ENCODE results near the gene EDC4.

Gene EDC4

GRCh38 chr16:67874372-67874771 lies 1.5 kb downstream of the EDC4 start:
- H3K4me3 ChIP-seq (ENCODE audit: low read length in 2 of 2) = peak overlapping the region; percentile 83 to 93
- H3K27me3 ChIP-seq (ENCODE audit: control insufficient read depth in 2 of 2, insufficient read depth in 2 of 2, low read length in 2 of 2) = no peaks in the 10 kb centered on the region
- H3K4me1 ChIP-seq (ENCODE audit: control insufficient read depth in 2 of 2, insufficient read depth in 2 of 2, low read length in 2 of 2) = peaks cover 18 to 22% of the 10 kb centered on the region in 2 donors
- H3K9ac ChIP-seq (ENCODE audit: low read depth in 1 of 2, low read length in 2 of 2) = peak overlapping the region in 1 of 2 donors; percentile 88
- no peaks in the 10 kb centered on the region for H3K9me3 ChIP-seq (ENCODE audit: control insufficient read depth in 2 of 2, low read length in 2 of 2)
- peak overlapping the region; percentile 75 to 80 for H3K27ac ChIP-seq (ENCODE audit: low read depth in 2 of 2, low read length in 2 of 2)
- H3K36me3 ChIP-seq (ENCODE audit: control insufficient read depth in 2 of 2, insufficient read depth in 2 of 2, low read length in 2 of 2) = peaks cover 46 to 48% of the 10 kb centered on the region in 2 donors

- Histone ChIP-seq H3K27me3 (ENCODE audit: control insufficient read depth in 2 of 2, insufficient read depth in 2 of 2, low read length in 2 of 2) (no peaks in the 10 kb centered on the region), H3K4me1 (ENCODE audit: control insufficient read depth in 2 of 2, insufficient read depth in 2 of 2, low read length in 2 of 2) (peaks cover 18 to 22% of the 10 kb centered on the region in 2 donors), H3K27ac (ENCODE audit: low read depth in 2 of 2, low read length in 2 of 2) (no peak overlapping the region), H3K4me3 (ENCODE audit: low read length in 2 of 2) (no peak overlapping the region), H3K9me3 (ENCODE audit: control insufficient read depth in 2 of 2, low read length in 2 of 2) (no peaks in the 10 kb centered on the region), H3K9ac (ENCODE audit: low read depth in 1 of 2, low read length in 2 of 2) (no peak overlapping the region), H3K36me3 (ENCODE audit: control insufficient read depth in 2 of 2, insufficient read depth in 2 of 2, low read length in 2 of 2) (peaks cover 62 to 64% of the 10 kb centered on the region in 2 donors)
Observed at GRCh38 chr16:67877064-67877463, 4.2 kb downstream of the EDC4 start.

- Histone ChIP-seq H3K9ac (ENCODE audit: low read depth in 1 of 2, low read length in 2 of 2) (no peak overlapping the region), H3K4me3 (ENCODE audit: low read length in 2 of 2) (no peak overlapping the region), H3K9me3 (ENCODE audit: control insufficient read depth in 2 of 2, low read length in 2 of 2) (no peaks in the 10 kb centered on the region), H3K27ac (ENCODE audit: low read depth in 2 of 2, low read length in 2 of 2) (no peak overlapping the region), H3K4me1 (ENCODE audit: control insufficient read depth in 2 of 2, insufficient read depth in 2 of 2, low read length in 2 of 2) (peaks cover 16 to 24% of the 10 kb centered on the region in 2 donors), H3K27me3 (ENCODE audit: control insufficient read depth in 2 of 2, insufficient read depth in 2 of 2, low read length in 2 of 2) (no peaks in the 10 kb centered on the region), H3K36me3 (ENCODE audit: control insufficient read depth in 2 of 2, insufficient read depth in 2 of 2, low read length in 2 of 2) (peaks cover 73 to 75% of the 10 kb centered on the region in 2 donors)
Observed at GRCh38 chr16:67878232-67878631, 5.4 kb downstream of the EDC4 start.

- Histone ChIP-seq H3K27ac (ENCODE audit: low read depth in 2 of 2, low read length in 2 of 2) (no peak overlapping the region), H3K9ac (ENCODE audit: low read depth in 1 of 2, low read length in 2 of 2) (no peak overlapping the region), H3K9me3 (ENCODE audit: control insufficient read depth in 2 of 2, low read length in 2 of 2) (no peaks in the 10 kb centered on the region), H3K4me1 (ENCODE audit: control insufficient read depth in 2 of 2, insufficient read depth in 2 of 2, low read length in 2 of 2) (peaks cover 14 to 20% of the 10 kb centered on the region in 2 donors), H3K36me3 (ENCODE audit: control insufficient read depth in 2 of 2, insufficient read depth in 2 of 2, low read length in 2 of 2) (peaks cover 79% of the 10 kb centered on the region in 2 donors), H3K27me3 (ENCODE audit: control insufficient read depth in 2 of 2, insufficient read depth in 2 of 2, low read length in 2 of 2) (no peaks in the 10 kb centered on the region), H3K4me3 (ENCODE audit: low read length in 2 of 2) (no peak overlapping the region)
Observed at GRCh38 chr16:67878846-67879245, 6.0 kb downstream of the EDC4 start.

GRCh38 chr16:67879462-67879861 lies 6.6 kb downstream of the EDC4 start:
- H3K9me3 ChIP-seq (ENCODE audit: control insufficient read depth in 2 of 2, low read length in 2 of 2) = no peaks in the 10 kb centered on the region
- H3K9ac ChIP-seq (ENCODE audit: low read depth in 1 of 2, low read length in 2 of 2) = no peak overlapping the region
- H3K27ac ChIP-seq (ENCODE audit: low read depth in 2 of 2, low read length in 2 of 2) = no peak overlapping the region
- peaks cover 83% of the 10 kb centered on the region in 2 donors for H3K36me3 ChIP-seq (ENCODE audit: control insufficient read depth in 2 of 2, insufficient read depth in 2 of 2, low read length in 2 of 2)
- H3K4me3 ChIP-seq (ENCODE audit: low read length in 2 of 2) = no peak overlapping the region
- no peaks in the 10 kb centered on the region for H3K27me3 ChIP-seq (ENCODE audit: control insufficient read depth in 2 of 2, insufficient read depth in 2 of 2, low read length in 2 of 2)
- peaks cover 8 to 13% of the 10 kb centered on the region in 2 donors for H3K4me1 ChIP-seq (ENCODE audit: control insufficient read depth in 2 of 2, insufficient read depth in 2 of 2, low read length in 2 of 2)

GRCh38 chr16:67879936-67880335 lies 7.1 kb downstream of the EDC4 start:
- Histone ChIP-seq H3K27ac (ENCODE audit: low read depth in 2 of 2, low read length in 2 of 2) (no peak overlapping the region), H3K9ac (ENCODE audit: low read depth in 1 of 2, low read length in 2 of 2) (no peak overlapping the region), H3K27me3 (ENCODE audit: control insufficient read depth in 2 of 2, insufficient read depth in 2 of 2, low read length in 2 of 2) (no peaks in the 10 kb centered on the region), H3K36me3 (ENCODE audit: control insufficient read depth in 2 of 2, insufficient read depth in 2 of 2, low read length in 2 of 2) (peaks cover 83 to 84% of the 10 kb centered on the region in 2 donors), H3K9me3 (ENCODE audit: control insufficient read depth in 2 of 2, low read length in 2 of 2) (no peaks in the 10 kb centered on the region), H3K4me3 (ENCODE audit: low read length in 2 of 2) (no peak overlapping the region), H3K4me1 (ENCODE audit: control insufficient read depth in 2 of 2, insufficient read depth in 2 of 2, low read length in 2 of 2) (peaks cover 7 to 9% of the 10 kb centered on the region in 2 donors)

GRCh38 chr16:67880584-67880983 lies 7.7 kb downstream of the EDC4 start:
- H3K27me3 ChIP-seq (ENCODE audit: control insufficient read depth in 2 of 2, insufficient read depth in 2 of 2, low read length in 2 of 2) = no peaks in the 10 kb centered on the region
- H3K9me3 ChIP-seq (ENCODE audit: control insufficient read depth in 2 of 2, low read length in 2 of 2) = no peaks in the 10 kb centered on the region
- H3K9ac ChIP-seq (ENCODE audit: low read depth in 1 of 2, low read length in 2 of 2) = no peak overlapping the region
- no peak overlapping the region for H3K4me3 ChIP-seq (ENCODE audit: low read length in 2 of 2)
- H3K27ac ChIP-seq (ENCODE audit: low read depth in 2 of 2, low read length in 2 of 2) = no peak overlapping the region
- peaks cover 6 to 7% of the 10 kb centered on the region in 2 donors for H3K4me1 ChIP-seq (ENCODE audit: control insufficient read depth in 2 of 2, insufficient read depth in 2 of 2, low read length in 2 of 2)
- H3K36me3 ChIP-seq (ENCODE audit: control insufficient read depth in 2 of 2, insufficient read depth in 2 of 2, low read length in 2 of 2) = peaks cover 83 to 85% of the 10 kb centered on the region in 2 donors

- no peak overlapping the region for H3K4me3 ChIP-seq (ENCODE audit: low read length in 2 of 2)
- no peak overlapping the region for H3K27ac ChIP-seq (ENCODE audit: low read depth in 2 of 2, low read length in 2 of 2)
- H3K27me3 ChIP-seq (ENCODE audit: control insufficient read depth in 2 of 2, insufficient read depth in 2 of 2, low read length in 2 of 2) = no peaks in the 10 kb centered on the region
- H3K9me3 ChIP-seq (ENCODE audit: control insufficient read depth in 2 of 2, low read length in 2 of 2) = no peaks in the 10 kb centered on the region
- H3K4me1 ChIP-seq (ENCODE audit: control insufficient read depth in 2 of 2, insufficient read depth in 2 of 2, low read length in 2 of 2) = peaks cover 6 to 7% of the 10 kb centered on the region in 2 donors
- H3K36me3 ChIP-seq (ENCODE audit: control insufficient read depth in 2 of 2, insufficient read depth in 2 of 2, low read length in 2 of 2) = peaks cover 73 to 82% of the 10 kb centered on the region in 2 donors
- H3K9ac ChIP-seq (ENCODE audit: low read depth in 1 of 2, low read length in 2 of 2) = no peak overlapping the region
Observed at GRCh38 chr16:67881621-67882161, 8.8 kb downstream of the EDC4 start.

GRCh38 chr16:67882374-67883145 lies 9.7 kb downstream of the EDC4 start:
- Histone ChIP-seq H3K9ac (ENCODE audit: low read depth in 1 of 2, low read length in 2 of 2) (no peak overlapping the region), H3K36me3 (ENCODE audit: control insufficient read depth in 2 of 2, insufficient read depth in 2 of 2, low read length in 2 of 2) (peaks cover 64 to 76% of the 10 kb centered on the region in 2 donors), H3K4me3 (ENCODE audit: low read length in 2 of 2) (no peak overlapping the region), H3K27ac (ENCODE audit: low read depth in 2 of 2, low read length in 2 of 2) (peak overlapping the region in 1 of 2 donors; percentile 45), H3K9me3 (ENCODE audit: control insufficient read depth in 2 of 2, low read length in 2 of 2) (no peaks in the 10 kb centered on the region), H3K4me1 (ENCODE audit: control insufficient read depth in 2 of 2, insufficient read depth in 2 of 2, low read length in 2 of 2) (peaks cover 6 to 7% of the 10 kb centered on the region in 2 donors), H3K27me3 (ENCODE audit: control insufficient read depth in 2 of 2, insufficient read depth in 2 of 2, low read length in 2 of 2) (no peaks in the 10 kb centered on the region)

- Histone ChIP-seq H3K27me3 (ENCODE audit: control insufficient read depth in 2 of 2, insufficient read depth in 2 of 2, low read length in 2 of 2) (no peaks in the 10 kb centered on the region), H3K36me3 (ENCODE audit: control insufficient read depth in 2 of 2, insufficient read depth in 2 of 2, low read length in 2 of 2) (peaks cover 57 to 68% of the 10 kb centered on the region in 2 donors), H3K9ac (ENCODE audit: low read depth in 1 of 2, low read length in 2 of 2) (no peak overlapping the region), H3K4me3 (ENCODE audit: low read length in 2 of 2) (no peak overlapping the region), H3K27ac (ENCODE audit: low read depth in 2 of 2, low read length in 2 of 2) (peak overlapping the region; percentile 45 to 54), H3K4me1 (ENCODE audit: control insufficient read depth in 2 of 2, insufficient read depth in 2 of 2, low read length in 2 of 2) (peaks cover 6 to 7% of the 10 kb centered on the region in 2 donors), H3K9me3 (ENCODE audit: control insufficient read depth in 2 of 2, low read length in 2 of 2) (no peaks in the 10 kb centered on the region)
Observed at GRCh38 chr16:67883146-67883871, 10.5 kb downstream of the EDC4 start.

Measured in mucosa of rectum (tissue), 2 donors.